Measurements from ENCODE around the gene TGDS.

The TGDS gene

DNA sequence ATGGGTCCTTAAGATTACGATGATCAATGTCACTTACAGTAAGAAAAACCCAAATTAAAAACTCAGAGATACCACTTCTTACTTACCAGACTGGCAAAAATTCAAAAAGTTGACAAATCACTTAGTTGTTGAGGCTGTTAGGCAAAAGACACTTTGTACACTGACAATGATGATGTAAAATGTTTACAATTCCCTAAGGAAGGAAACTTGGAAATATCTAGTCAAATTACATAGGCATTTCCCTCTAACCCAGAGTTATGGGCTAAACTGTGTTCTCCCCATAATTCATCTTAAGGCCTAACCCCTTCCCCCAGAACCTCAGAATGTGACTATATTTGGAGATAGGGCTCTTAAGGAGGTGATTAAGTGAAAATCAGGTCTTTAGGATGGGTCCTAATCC, 12.0 kb downstream of the TGDS start:
- no peak overlapping the region for H3K4me3 ChIP-seq (ENCODE audit: low read length)
- DNase-seq (ENCODE audit: low read depth, low spot score): no peak
- no peaks in the 10 kb centered on the region for H3K4me1 ChIP-seq (ENCODE audit: control insufficient read depth, insufficient read depth, low read length)
- no CpG with 5 or more reads among the region's 1 CpG for WGBS (ENCODE audit: insufficient coverage, insufficient read length)
- no peaks in the 10 kb centered on the region for H3K9me3 ChIP-seq (ENCODE audit: control insufficient read depth, insufficient read depth, low read length)
- H3K36me3 ChIP-seq (ENCODE audit: control insufficient read depth, insufficient read depth, low read length): peaks cover 8% of the 10 kb centered on the region; the same call in 1 of the 2 replicates
- H3K27me3 ChIP-seq (ENCODE audit: control insufficient read depth, insufficient read depth, low read length): no peaks in the 10 kb centered on the region
- no peak overlapping the region for H3K27ac ChIP-seq (ENCODE audit: low read length)

DNA sequence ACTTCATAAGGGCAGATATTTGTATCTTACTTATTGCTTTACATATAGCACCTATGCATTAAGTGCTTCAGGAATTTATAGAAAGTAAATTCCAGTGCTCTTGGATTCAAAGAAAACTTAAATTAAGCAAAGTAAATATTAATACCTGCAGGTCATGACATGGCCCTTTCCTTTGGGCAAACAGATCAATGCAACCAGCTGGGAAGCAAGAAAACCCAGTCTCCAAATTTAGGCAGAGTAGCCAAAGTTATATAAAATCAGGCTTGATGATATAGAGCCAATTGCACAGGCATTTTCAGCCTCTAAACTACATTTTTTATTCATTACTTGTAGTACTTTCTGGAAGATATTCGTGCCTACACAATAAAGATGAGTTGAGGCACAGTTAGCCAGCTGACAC, 16.9 kb downstream of the TGDS start:
- peaks cover 8% of the 10 kb centered on the region; the same call in 1 of the 2 replicates for H3K36me3 ChIP-seq (ENCODE audit: control insufficient read depth, insufficient read depth, low read length)

DNA sequence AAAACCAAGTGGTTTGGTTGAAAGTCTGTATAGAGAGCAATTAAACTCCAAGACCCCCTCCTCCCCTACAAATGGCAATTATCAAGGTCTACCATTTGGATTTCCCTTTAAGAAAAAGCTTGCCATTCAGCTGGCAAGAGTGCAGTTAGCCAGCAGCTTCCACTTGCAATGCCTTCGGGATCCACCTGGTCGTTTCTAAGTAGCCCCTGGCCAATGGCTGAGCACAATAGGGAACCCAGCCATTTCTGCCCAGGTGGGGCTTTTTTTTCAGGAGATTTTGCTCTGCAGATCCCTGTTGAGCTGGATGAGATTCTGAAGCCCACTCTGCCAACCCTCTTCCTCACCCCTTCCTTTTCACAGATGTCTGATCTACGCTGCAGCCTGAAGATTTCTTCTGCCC, 26.3 kb downstream of the TGDS start:
- DNase-seq (ENCODE audit: low read depth, low spot score): no peak
- H3K9me3 ChIP-seq (ENCODE audit: control insufficient read depth, insufficient read depth, low read length): no peaks in the 10 kb centered on the region
- H3K27me3 ChIP-seq (ENCODE audit: control insufficient read depth, insufficient read depth, low read length): no peaks in the 10 kb centered on the region
- no peak overlapping the region for H3K27ac ChIP-seq (ENCODE audit: low read length)
- no peak overlapping the region for H3K4me3 ChIP-seq (ENCODE audit: low read length)
- H3K36me3 ChIP-seq (ENCODE audit: control insufficient read depth, insufficient read depth, low read length): peaks cover 8% of the 10 kb centered on the region; the same call in 1 of the 2 replicates
- no peaks in the 10 kb centered on the region for H3K4me1 ChIP-seq (ENCODE audit: control insufficient read depth, insufficient read depth, low read length)
- no CpG with 5 or more reads among the region's 3 CpGs for WGBS (ENCODE audit: insufficient coverage, insufficient read length)

More for the DNA sequence above, 16.9 kb downstream of the TGDS start:
- Histone ChIP-seq H3K27me3 (ENCODE audit: control insufficient read depth, insufficient read depth, low read length) (no peaks in the 10 kb centered on the region), H3K9me3 (ENCODE audit: control insufficient read depth, insufficient read depth, low read length) (no peaks in the 10 kb centered on the region), H3K27ac (ENCODE audit: low read length) (no peak overlapping the region), H3K4me3 (ENCODE audit: low read length) (no peak overlapping the region), H3K4me1 (ENCODE audit: control insufficient read depth, insufficient read depth, low read length) (no peaks in the 10 kb centered on the region)
- no CpG with 5 or more reads among the region's 1 CpG for WGBS (ENCODE audit: insufficient coverage, insufficient read length)
- DNase-seq (ENCODE audit: low read depth, low spot score): no peak

DNA sequence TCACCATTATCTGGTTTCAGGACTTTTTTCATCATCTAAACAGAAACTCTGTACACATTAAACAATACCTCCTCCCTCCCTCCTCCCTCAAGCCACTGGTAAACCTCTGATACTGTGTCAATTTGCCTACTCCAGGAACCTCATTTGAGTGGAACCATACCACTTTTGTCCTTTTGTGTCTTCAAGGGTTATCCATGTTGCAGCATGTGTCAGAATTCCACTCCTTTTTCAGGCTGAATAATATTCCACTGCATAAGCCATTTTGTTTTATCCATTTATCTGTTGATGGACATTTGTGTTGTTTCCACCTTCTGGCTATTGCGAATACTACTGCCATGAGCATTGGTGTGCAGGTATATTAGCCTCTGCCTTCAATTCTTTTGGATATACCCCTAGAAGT, 27.5 kb downstream of the TGDS start:
- no peak for DNase-seq (ENCODE audit: low read depth, low spot score)
- Histone ChIP-seq H3K27me3 (ENCODE audit: control insufficient read depth, insufficient read depth, low read length) (no peaks in the 10 kb centered on the region), H3K9me3 (ENCODE audit: control insufficient read depth, insufficient read depth, low read length) (no peaks in the 10 kb centered on the region), H3K4me1 (ENCODE audit: control insufficient read depth, insufficient read depth, low read length) (no peaks in the 10 kb centered on the region), H3K27ac (ENCODE audit: low read length) (no peak overlapping the region), H3K4me3 (ENCODE audit: low read length) (no peak overlapping the region), H3K36me3 (ENCODE audit: control insufficient read depth, insufficient read depth, low read length) (peaks cover 8% of the 10 kb centered on the region; the same call in 1 of the 2 replicates)
- no CpG with 5 or more reads among the region's 1 CpG for WGBS (ENCODE audit: insufficient coverage, insufficient read length)

DNA sequence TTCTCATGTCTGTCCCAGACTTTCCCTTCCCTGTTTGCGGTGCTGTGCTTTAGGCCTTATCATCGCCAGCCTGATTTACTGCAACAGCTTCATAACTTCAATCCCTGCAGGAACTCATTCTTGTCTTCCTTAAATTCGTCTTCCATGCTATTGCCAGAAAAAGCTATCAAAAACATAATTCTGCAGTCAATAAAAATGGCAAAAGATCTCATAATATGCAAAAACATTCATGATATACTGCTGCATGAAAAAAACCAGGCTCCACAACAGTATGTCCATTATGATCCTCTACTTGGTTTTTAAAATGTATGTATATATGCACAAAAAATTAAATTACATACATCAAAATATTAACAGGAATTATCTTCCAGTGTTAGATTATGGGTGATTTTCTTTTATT, 28.4 kb downstream of the TGDS start:
- no peaks in the 10 kb centered on the region for H3K27me3 ChIP-seq (ENCODE audit: control insufficient read depth, insufficient read depth, low read length)

DNA sequence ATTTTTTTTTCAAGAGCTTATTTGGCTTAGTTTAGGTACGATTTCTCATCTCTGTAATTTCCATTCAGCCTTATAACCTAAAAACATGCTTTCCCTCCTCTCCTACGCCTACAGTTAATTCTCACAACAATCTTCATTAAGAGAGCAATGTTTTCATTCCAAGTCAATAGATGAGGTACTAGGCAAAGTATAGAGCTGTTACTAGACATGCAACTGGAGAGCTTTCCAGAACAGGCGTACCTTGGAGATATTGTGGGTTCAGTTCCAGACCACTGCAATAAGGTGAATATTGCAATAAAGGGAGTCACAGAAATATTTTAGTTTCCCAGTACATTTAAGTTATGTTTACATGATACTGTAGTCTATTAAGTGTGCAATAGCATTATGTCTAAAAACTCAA, 34.8 kb downstream of the TGDS start:
- H3K9me3 ChIP-seq (ENCODE audit: control insufficient read depth, insufficient read depth, low read length): no peaks in the 10 kb centered on the region
- no peak overlapping the region for H3K4me3 ChIP-seq (ENCODE audit: low read length)
- DNase-seq (ENCODE audit: low read depth, low spot score): no peak
- H3K36me3 ChIP-seq (ENCODE audit: control insufficient read depth, insufficient read depth, low read length): no peaks in the 10 kb centered on the region; the same call in 1 of the 2 replicates
- H3K27me3 ChIP-seq (ENCODE audit: control insufficient read depth, insufficient read depth, low read length): no peaks in the 10 kb centered on the region
- WGBS (ENCODE audit: insufficient coverage, insufficient read length): no CpG with 5 or more reads among the region's 3 CpGs
- H3K27ac ChIP-seq (ENCODE audit: low read length): no peak overlapping the region
- no peaks in the 10 kb centered on the region for H3K4me1 ChIP-seq (ENCODE audit: control insufficient read depth, insufficient read depth, low read length)

More for the DNA sequence above, 28.4 kb downstream of the TGDS start:
- DNase-seq (ENCODE audit: low read depth, low spot score): no peak
- H3K9me3 ChIP-seq (ENCODE audit: control insufficient read depth, insufficient read depth, low read length): no peaks in the 10 kb centered on the region
- no peak overlapping the region for H3K4me3 ChIP-seq (ENCODE audit: low read length)
- WGBS (ENCODE audit: insufficient coverage, insufficient read length): no CpG with 5 or more reads among the region's 3 CpGs
- no peaks in the 10 kb centered on the region for H3K4me1 ChIP-seq (ENCODE audit: control insufficient read depth, insufficient read depth, low read length)
- peaks cover 6% of the 10 kb centered on the region; the same call in 1 of the 2 replicates for H3K36me3 ChIP-seq (ENCODE audit: control insufficient read depth, insufficient read depth, low read length)
- H3K27ac ChIP-seq (ENCODE audit: low read length): no peak overlapping the region

DNA sequence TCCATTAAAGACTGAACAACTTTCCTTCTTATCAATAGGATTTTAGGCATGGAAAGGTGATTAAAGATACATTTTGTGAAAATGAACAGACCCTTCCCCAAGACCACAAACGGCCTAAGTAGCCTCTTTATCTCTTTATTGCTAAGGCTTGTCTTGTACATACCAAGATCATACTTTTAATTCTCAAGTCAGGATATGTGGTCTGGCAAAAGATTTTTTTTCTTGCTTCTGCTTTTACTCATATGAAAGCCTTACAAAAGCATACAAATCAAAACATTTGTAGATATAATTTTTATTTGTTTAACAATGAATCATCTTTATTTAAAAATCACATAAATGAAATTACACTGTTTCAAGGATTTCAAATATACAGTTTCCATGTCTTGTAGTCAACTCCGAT, 35.8 kb downstream of the TGDS start:
- Histone ChIP-seq H3K27ac (ENCODE audit: low read length) (no peak overlapping the region), H3K27me3 (ENCODE audit: control insufficient read depth, insufficient read depth, low read length) (no peaks in the 10 kb centered on the region), H3K4me1 (ENCODE audit: control insufficient read depth, insufficient read depth, low read length) (no peaks in the 10 kb centered on the region), H3K36me3 (ENCODE audit: control insufficient read depth, insufficient read depth, low read length) (no peaks in the 10 kb centered on the region; the same call in 1 of the 2 replicates), H3K4me3 (ENCODE audit: low read length) (no peak overlapping the region), H3K9me3 (ENCODE audit: control insufficient read depth, insufficient read depth, low read length) (no peaks in the 10 kb centered on the region)
- no peak for DNase-seq (ENCODE audit: low read depth, low spot score)
- no CpG with 5 or more reads among the region's 2 CpGs for WGBS (ENCODE audit: insufficient coverage, insufficient read length)

DNA sequence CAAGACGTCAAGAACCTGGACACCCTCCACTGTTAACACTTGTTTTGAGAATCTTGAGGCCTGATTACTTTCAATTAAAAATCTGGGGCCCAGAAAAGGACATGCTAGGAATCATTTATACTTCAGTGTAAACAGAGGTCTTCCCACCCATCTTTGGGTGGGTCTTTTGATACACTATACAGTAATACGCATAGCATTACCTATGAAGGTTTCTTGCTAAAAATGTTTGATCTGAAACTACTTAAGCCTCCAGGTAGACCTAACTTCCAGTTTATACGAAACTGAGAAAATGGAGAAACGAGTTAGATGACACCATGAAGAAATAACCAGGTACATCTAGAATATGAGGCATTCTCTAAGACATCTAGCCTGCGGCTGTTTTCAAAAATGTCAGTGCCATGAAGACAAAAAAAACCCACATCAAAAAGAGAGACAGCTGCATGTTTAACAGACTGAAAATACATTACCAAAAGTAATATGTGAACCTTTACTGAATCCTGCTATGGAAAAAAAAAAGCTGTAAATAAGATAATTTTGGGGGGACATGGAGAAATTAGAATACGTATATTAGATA, 36.6 kb downstream of the TGDS start:
- Histone ChIP-seq H3K27ac (ENCODE audit: low read length) (no peak overlapping the region), H3K9me3 (ENCODE audit: control insufficient read depth, insufficient read depth, low read length) (no peaks in the 10 kb centered on the region), H3K36me3 (ENCODE audit: control insufficient read depth, insufficient read depth, low read length) (no peaks in the 10 kb centered on the region; the same call in 1 of the 2 replicates), H3K4me3 (ENCODE audit: low read length) (no peak overlapping the region), H3K27me3 (ENCODE audit: control insufficient read depth, insufficient read depth, low read length) (no peaks in the 10 kb centered on the region), H3K4me1 (ENCODE audit: control insufficient read depth, insufficient read depth, low read length) (no peaks in the 10 kb centered on the region)
- no peak for DNase-seq (ENCODE audit: low read depth, low spot score)
- 100% methylated on average over 1 of the region's 6 CpGs for WGBS (ENCODE audit: insufficient coverage, insufficient read length)

DNA sequence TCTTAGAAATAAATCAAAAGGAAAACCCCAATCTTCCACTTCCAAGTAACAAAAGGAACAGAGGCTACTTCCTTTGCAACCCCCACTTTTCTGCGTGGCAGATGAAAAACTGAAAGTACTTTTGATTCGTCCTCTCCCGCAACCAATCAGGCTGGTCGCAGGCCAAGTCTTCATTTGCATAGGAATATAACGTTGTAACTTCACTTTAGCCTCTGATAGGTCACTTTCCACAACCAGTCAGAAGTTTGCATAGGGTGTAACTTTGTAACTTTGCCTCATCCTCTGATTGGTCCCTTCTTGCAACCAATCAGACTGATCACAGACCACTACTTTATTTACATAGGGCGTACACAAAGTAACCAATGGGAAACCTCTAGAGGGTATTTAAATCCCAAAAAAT, 37.2 kb downstream of the TGDS start:
- no peak for DNase-seq (ENCODE audit: low read depth, low spot score)
- H3K36me3 ChIP-seq (ENCODE audit: control insufficient read depth, insufficient read depth, low read length): no peaks in the 10 kb centered on the region; the same call in 1 of the 2 replicates
- H3K4me3 ChIP-seq (ENCODE audit: low read length): no peak overlapping the region
- H3K9me3 ChIP-seq (ENCODE audit: control insufficient read depth, insufficient read depth, low read length): no peaks in the 10 kb centered on the region
- H3K4me1 ChIP-seq (ENCODE audit: control insufficient read depth, insufficient read depth, low read length): no peaks in the 10 kb centered on the region
- H3K27ac ChIP-seq (ENCODE audit: low read length): no peak overlapping the region
- no peaks in the 10 kb centered on the region for H3K27me3 ChIP-seq (ENCODE audit: control insufficient read depth, insufficient read depth, low read length)
- no CpG with 5 or more reads among the region's 6 CpGs for WGBS (ENCODE audit: insufficient coverage, insufficient read length)

DNA sequence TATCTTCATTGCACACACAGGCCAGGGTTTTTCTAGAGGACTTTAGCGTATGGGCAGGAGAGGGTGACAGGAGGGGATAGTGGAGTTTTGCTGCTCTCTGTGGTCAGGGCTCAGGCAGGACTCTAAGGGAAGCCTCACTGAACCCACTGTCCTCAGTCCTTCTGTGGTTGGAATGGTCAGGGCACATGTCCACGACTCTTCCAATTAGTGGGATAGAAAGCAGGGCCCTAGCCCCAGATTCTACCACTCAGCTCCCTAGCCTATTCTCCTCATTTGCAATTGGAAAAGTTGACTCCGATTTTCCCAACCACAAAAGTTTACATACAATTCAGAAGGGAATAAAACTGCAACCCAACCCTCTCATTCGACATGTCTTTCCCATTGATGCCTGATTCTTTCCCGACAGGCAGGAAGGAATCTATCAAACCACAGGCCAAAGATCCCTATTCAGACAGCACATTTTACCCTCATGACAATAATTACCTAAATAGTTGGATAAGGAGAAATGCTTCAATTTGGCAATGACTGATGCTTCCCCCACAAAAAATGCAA, 38.2 kb downstream of the TGDS start:
- Histone ChIP-seq H3K27ac (ENCODE audit: low read length) (no peak overlapping the region), H3K4me1 (ENCODE audit: control insufficient read depth, insufficient read depth, low read length) (no peaks in the 10 kb centered on the region), H3K9me3 (ENCODE audit: control insufficient read depth, insufficient read depth, low read length) (no peaks in the 10 kb centered on the region), H3K36me3 (ENCODE audit: control insufficient read depth, insufficient read depth, low read length) (no peaks in the 10 kb centered on the region), H3K27me3 (ENCODE audit: control insufficient read depth, insufficient read depth, low read length) (no peaks in the 10 kb centered on the region), H3K4me3 (ENCODE audit: low read length) (no peak overlapping the region)
- WGBS (ENCODE audit: insufficient coverage, insufficient read length): no CpG with 5 or more reads among the region's 5 CpGs
- no peak for DNase-seq (ENCODE audit: low read depth, low spot score)

DNA sequence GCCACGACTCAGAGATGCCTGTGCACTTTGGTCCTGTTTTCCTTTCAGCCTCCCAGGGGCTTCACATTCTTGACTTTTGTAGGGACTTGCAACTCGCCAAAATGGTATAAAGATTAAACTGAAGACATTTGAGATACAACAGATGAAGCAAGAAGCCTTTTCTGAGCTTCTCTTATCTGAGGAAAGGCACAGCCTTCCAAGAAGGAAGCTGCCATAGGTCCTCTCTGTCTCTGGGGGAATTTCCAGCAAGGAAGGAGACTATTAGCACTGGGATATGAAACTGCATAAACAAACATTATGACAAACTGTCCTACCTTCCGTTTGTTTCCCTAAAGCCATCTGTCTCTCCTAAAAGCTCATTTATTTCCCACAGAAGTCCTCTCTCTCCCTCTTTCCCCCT, 39.3 kb downstream of the TGDS start:
- Histone ChIP-seq H3K4me3 (ENCODE audit: low read length) (no peak overlapping the region), H3K27ac (ENCODE audit: low read length) (no peak overlapping the region), H3K36me3 (ENCODE audit: control insufficient read depth, insufficient read depth, low read length) (no peaks in the 10 kb centered on the region), H3K9me3 (ENCODE audit: control insufficient read depth, insufficient read depth, low read length) (no peaks in the 10 kb centered on the region), H3K4me1 (ENCODE audit: control insufficient read depth, insufficient read depth, low read length) (no peaks in the 10 kb centered on the region), H3K27me3 (ENCODE audit: control insufficient read depth, insufficient read depth, low read length) (no peaks in the 10 kb centered on the region)
- WGBS (ENCODE audit: insufficient coverage, insufficient read length): no CpG with 5 or more reads among the region's 3 CpGs
- DNase-seq (ENCODE audit: low read depth, low spot score): no peak

Measured in iPS DF 6.9 (cell line).